ENCODE measurements around the gene KLHL26.

DNA sequence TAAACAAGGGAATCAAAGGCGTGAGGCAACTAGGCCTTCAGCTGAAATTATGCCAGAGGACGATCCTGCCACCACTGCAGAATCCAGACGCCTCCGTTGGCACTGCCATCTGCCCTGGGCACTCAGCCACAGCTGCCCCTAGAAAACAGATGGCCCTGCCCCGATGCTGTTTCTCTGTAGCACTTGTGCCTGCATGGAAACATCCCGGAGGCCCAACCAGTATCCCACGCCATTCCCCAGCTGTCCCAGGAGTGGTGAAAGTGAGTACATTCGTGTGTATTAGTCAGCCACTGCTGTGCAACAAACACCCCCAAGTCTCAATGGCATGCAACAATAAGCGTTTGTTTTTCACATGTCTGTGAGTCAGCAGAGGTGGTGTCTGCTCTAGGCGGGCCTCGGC, 37.8 kb downstream of the KLHL26 start:
- TF ChIP-seq, protein P1, sequence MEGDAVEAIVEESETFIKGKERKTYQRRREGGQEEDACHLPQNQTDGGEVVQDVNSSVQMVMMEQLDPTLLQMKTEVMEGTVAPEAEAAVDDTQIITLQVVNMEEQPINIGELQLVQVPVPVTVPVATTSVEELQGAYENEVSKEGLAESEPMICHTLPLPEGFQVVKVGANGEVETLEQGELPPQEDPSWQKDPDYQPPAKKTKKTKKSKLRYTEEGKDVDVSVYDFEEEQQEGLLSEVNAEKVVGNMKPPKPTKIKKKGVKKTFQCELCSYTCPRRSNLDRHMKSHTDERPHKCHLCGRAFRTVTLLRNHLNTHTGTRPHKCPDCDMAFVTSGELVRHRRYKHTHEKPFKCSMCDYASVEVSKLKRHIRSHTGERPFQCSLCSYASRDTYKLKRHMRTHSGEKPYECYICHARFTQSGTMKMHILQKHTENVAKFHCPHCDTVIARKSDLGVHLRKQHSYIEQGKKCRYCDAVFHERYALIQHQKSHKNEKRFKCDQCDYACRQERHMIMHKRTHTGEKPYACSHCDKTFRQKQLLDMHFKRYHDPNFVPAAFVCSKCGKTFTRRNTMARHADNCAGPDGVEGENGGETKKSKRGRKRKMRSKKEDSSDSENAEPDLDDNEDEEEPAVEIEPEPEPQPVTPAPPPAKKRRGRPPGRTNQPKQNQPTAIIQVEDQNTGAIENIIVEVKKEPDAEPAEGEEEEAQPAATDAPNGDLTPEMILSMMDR (IDR thresholded peaks at IDR 0.05) = no peak
- no peak for TF ChIP-seq POLR2A (IDR thresholded peaks at IDR 0.05)
